Liver (tissue), 2 donors: Measurements from ENCODE around the gene NHSL2.

Source experiments
- EGR1 ChIP-seq, 2 donors: IDR thresholded peaks; 2 replicates each; pipeline ENCODE4 v1.6.1; 2016 to 2018; ENCODE audit warnings: antibody characterized with exemption in 2 of 2, low read depth in 2 of 2
- FOXA1 ChIP-seq: IDR thresholded peaks from 2 replicates; pipeline ENCODE4 v1.6.1; 2016; ENCODE audit warnings: antibody characterized with exemption
- donor health status: healthy.

DNA sequence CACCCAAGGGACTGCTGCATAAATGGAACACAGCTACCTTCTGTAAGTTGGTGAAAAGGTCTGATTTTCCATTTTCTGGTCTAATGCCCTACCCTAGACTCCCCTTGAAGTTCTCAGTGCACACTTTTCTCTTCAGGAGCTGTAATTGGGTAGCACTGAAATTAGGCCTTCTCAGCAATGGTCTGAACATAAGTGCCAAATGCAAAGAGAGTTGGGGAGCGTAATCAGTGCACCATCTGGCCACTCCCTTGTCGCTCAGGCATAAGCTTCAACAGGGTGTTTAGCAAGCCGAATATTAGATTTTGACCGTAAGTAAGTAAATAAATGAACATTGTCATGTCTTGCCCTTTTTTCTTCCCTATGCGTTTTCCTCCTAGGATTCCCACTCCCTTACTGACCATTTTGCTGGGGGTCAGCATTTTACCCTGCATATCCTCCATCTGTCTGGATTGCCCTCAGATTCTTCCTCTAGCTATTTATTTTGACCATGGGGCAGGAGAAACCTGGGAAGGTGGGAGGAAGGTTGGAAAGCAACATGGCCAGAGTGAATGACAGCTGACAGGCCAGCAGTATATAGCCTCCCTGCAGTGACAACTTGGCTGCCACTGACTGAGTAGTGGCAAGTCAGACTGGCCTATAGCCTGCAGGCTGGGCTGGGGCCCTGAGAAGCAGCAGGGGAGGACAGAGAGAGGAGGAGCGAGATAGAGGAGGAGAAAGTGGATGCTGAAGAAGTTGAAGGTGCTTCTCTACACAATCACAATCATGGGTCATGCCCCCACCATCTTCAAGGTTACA is 2.7 kb downstream of the NHSL2 start:
- TF ChIP-seq FOXA1 (no peak), EGR1 (IDR thresholded peaks at IDR 0.05; ENCODE audit: low read depth in 2 of 2) (no peak)
